IPS-15b (cell line): ENCODE measurements around the gene ASB8.

ENCODE experiments used
- H3K27me3 ChIP-seq: one replicate; pipeline ENCODE4 v1.6.1; 2013; ENCODE audit warnings: low read length; ENCODE audit not compliant: control insufficient read depth, insufficient read depth
- H3K36me3 ChIP-seq: one replicate; pipeline ENCODE4 v1.6.1; 2013; ENCODE audit warnings: low read length; ENCODE audit not compliant: control insufficient read depth, insufficient read depth
- H3K4me1 ChIP-seq: one replicate; pipeline ENCODE4 v1.6.1; 2013; ENCODE audit warnings: mild to moderate bottlenecking, low read length; ENCODE audit not compliant: control insufficient read depth, insufficient read depth
- H3K4me3 ChIP-seq: one replicate; pipeline ENCODE4 v1.5.1; 2013; ENCODE audit warnings: low read depth, low read length
- H3K9ac ChIP-seq: one replicate; pipeline ENCODE4 v1.6.1; 2013; ENCODE audit warnings: low read depth, mild to moderate bottlenecking, low read length
- H3K9me3 ChIP-seq: one replicate; pipeline ENCODE4 v1.6.1; 2013; ENCODE audit warnings: mild to moderate bottlenecking, low read length; ENCODE audit not compliant: control insufficient read depth, insufficient read depth

ASB8 gene, protein sequence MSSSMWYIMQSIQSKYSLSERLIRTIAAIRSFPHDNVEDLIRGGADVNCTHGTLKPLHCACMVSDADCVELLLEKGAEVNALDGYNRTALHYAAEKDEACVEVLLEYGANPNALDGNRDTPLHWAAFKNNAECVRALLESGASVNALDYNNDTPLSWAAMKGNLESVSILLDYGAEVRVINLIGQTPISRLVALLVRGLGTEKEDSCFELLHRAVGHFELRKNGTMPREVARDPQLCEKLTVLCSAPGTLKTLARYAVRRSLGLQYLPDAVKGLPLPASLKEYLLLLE

DNA sequence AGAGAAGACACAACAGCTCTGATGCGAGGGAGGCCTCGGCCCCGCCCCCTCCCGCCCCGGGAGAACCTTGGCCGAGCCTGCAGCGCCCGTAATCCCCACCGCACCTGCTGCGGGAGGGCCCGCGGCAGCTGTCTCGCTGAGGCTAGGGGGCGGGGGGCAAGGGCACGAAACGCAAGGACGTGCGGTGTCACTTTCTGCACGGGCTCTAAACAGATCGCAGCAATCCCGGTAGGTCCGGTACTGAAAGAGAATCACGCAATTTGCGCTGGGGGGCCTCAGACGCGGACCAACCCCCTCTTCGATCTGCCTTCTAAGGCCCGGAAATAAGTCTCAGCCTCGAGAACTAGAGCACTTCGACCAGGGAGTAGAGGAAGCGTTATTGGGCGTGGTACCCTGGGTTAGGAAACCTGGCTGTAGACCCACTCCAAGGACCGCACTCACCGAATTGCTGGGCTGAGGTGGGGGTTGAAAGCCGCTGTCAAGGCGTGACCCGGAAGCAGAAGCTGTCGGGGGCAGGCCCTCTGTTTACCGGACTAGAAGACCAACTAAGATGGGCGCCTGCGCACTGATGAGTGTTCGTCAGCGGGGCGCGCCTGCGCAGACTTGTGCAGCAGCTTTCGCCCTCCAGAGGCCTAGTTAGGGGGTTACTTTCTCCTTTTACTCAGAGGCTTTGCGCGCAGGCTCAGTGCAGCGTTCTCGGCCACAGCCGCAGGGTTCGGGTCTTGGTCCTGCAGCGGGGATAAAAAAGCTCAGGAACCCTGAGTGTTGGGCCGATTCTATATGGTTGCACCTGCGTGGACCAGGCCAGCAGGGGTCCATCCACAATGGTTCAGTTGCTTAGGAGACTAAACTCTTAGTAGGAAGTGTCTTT is at the start of gene ASB8:
TSS of gene ASB8 (minus strand) at position 498 of the 871 bp plus-strand sequence. CDS start 4,019 bp downstream, outside the sequence.
- H3K9ac ChIP-seq = peak within 1 kb of the TSS; percentile 51
- peak within 1 kb of the TSS; percentile 98 for H3K4me3 ChIP-seq
- H3K27me3 ChIP-seq = no peaks in the 10 kb centered on the region
- H3K9me3 ChIP-seq = no peaks in the 10 kb centered on the region
- no peaks in the 10 kb centered on the region for H3K36me3 ChIP-seq
- no peaks in the 10 kb centered on the region for H3K4me1 ChIP-seq

DNA sequence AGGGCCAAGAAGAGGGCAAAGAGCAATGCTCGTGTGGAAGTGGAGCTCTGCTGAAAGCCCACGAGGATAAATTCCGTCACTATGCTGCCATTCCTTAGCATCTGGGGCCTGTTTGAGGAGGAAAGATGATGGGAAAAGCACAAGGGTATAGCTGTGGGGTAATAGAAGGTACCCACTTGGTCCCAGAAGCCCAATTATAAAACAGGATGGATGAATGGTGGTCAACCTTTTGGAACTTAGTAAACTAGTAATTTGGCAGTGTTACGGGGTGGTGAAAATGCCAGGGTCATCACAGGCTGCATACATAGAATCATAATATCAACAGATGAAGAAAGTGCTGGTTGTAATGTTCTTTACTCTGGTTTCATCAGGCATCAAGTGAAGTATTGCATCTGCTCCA is 45.9 kb upstream of the ASB8 start, which contains the start of gene OR10AD1:
TSS of gene OR10AD1 (minus strand) at position 101 of the 400 bp plus-strand sequence. CDS start at position 101, 0 bp downstream.
- peaks cover 59% of the 10 kb centered on the region for H3K27me3 ChIP-seq
- no peaks in the 10 kb centered on the region for H3K36me3 ChIP-seq
- no peak within 1 kb of the TSS for H3K9ac ChIP-seq
- no peaks in the 10 kb centered on the region for H3K4me1 ChIP-seq
- no peaks in the 10 kb centered on the region for H3K9me3 ChIP-seq
- no peak within 1 kb of the TSS for H3K4me3 ChIP-seq

DNA sequence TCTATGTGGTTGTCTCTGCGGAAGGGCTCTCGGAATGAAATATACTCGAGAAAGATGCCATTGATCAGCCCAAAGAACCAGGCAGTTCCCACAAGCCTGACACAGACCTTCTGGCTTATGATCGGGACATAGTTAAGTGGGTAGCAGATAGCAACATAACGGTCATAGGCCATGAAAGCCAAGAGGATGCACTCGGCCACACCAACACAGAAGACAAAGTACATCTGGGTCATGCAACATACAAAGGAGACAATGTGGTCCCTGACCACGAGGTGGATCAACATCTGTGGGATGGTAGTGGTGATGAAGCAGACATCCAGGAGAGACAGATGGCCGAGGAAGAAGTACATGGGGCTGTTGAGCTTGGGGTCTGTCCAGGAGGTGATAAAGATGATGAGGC is 45.5 kb upstream of the ASB8 start:
- H3K4me1 ChIP-seq = no peaks in the 10 kb centered on the region
- peaks cover 59% of the 10 kb centered on the region for H3K27me3 ChIP-seq
- H3K9me3 ChIP-seq = no peaks in the 10 kb centered on the region

DNA sequence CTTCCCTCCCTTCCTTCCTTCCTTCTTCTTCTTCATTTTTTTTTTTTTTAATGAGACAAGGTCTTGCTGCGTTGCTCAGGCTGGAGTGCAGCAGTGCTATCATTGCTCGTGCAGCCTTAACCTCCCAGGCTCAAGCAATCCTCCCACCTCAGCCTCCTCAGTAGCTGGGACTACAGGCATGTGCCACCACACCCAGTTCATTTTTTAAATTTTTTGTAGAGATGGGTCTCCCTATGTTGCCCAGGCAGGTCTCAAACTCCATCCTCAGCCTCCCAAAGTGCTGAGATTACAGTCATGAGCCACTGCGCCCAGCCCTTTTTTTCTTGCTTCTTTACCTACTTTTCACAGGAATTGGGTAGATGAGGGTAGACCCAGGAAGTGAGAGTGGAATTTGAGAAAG is 44.2 kb upstream of the ASB8 start:
- Histone ChIP-seq H3K36me3 (no peaks in the 10 kb centered on the region), H3K4me1 (no peaks in the 10 kb centered on the region), H3K9me3 (no peaks in the 10 kb centered on the region), H3K27me3 (peaks cover 59% of the 10 kb centered on the region), H3K4me3 (no peak overlapping the region), H3K9ac (no peak overlapping the region)

More for the DNA sequence above, 45.5 kb upstream of the ASB8 start:
- no peaks in the 10 kb centered on the region for H3K36me3 ChIP-seq
- no peak overlapping the region for H3K9ac ChIP-seq
- no peak overlapping the region for H3K4me3 ChIP-seq

DNA sequence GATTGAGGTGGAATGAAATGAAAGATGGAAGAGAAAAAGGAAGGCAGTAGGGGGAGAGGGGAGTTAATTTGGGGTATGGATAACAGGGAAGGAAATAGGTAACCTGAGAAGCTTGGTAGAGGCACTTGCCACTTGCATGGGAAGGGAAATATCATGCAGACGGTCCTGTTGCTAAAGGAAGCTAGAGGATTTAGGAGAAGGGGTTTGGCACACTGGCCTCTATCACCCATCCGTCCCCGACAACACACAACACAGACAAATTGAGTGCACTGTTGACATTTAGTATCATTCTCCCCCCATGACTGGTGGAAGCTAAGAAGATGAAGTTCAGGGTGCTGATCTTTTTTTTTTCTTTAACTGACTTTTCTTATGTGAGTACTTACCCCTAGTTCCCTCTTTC is 43.8 kb upstream of the ASB8 start:
- Histone ChIP-seq H3K27me3 (peaks cover 60% of the 10 kb centered on the region), H3K9me3 (no peaks in the 10 kb centered on the region), H3K9ac (no peak overlapping the region), H3K4me1 (no peaks in the 10 kb centered on the region), H3K4me3 (no peak overlapping the region), H3K36me3 (no peaks in the 10 kb centered on the region)

DNA sequence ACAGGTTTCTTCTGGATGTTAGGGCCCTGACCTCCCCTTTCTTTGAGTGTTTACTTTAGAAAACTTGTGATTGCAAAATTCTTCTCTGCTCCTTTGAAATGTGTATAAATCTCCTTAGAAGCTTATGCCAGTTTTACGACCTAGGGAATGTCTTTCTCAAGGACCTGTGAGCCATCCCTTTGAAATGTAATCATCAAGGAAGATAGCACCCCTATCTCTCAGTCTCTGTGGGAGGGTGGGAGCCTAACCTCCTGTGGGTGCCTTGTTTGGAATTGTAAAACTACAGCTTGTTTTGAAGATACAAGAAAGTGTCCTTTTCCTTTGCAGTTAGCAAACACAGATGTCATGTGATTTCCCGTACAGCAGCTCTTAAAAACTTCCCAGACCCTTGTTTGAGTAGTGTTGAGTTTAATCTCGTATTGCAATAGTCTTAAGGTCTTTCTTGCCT is 42.5 kb upstream of the ASB8 start:
- H3K27me3 ChIP-seq = peaks cover 71% of the 10 kb centered on the region
- H3K4me1 ChIP-seq = no peaks in the 10 kb centered on the region
- no peak overlapping the region for H3K9ac ChIP-seq
- no peaks in the 10 kb centered on the region for H3K36me3 ChIP-seq
- no peaks in the 10 kb centered on the region for H3K9me3 ChIP-seq
- H3K4me3 ChIP-seq = no peak overlapping the region

DNA sequence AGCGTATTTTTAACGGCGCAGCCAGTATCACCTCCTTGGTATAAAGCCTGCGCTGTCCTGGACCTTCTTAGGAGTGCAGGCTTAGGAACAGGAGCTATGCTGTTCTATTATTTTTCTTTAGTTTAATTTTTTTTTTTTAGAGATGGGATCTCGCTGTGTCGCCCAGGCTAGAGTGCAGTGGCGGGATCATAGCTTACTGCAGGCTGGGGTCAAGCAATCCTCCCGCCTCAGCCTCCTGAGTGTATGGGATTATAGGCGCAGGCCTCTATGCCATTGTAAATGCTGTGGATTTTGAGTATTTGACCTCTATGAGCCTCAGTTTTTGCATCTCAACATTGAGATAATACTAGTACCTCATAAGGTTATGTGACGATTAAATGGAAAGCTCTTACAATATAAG is 41.7 kb upstream of the ASB8 start:
- Histone ChIP-seq H3K4me1 (no peaks in the 10 kb centered on the region), H3K36me3 (no peaks in the 10 kb centered on the region), H3K9ac (no peak overlapping the region), H3K4me3 (peak overlapping the region; percentile 95), H3K27me3 (peaks cover 72% of the 10 kb centered on the region), H3K9me3 (no peaks in the 10 kb centered on the region)

DNA sequence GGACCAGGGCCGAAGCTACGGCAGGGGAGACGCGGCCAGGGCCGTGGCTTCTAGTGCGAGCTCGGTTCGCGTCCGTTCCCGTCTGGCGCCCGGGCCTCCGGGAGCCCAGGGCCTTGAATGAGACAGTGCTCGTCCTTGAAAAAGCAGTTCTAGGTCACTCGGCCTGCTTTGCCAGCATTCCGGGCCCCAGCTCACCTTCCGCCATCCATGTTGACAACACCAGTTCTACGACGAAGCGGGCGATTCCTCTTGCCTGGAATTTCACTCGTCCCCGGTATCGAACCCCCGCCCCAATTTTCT is 41.3 kb upstream of the ASB8 start:
- no peaks in the 10 kb centered on the region for H3K9me3 ChIP-seq
- H3K9ac ChIP-seq = peak overlapping the region; percentile 82

DNA sequence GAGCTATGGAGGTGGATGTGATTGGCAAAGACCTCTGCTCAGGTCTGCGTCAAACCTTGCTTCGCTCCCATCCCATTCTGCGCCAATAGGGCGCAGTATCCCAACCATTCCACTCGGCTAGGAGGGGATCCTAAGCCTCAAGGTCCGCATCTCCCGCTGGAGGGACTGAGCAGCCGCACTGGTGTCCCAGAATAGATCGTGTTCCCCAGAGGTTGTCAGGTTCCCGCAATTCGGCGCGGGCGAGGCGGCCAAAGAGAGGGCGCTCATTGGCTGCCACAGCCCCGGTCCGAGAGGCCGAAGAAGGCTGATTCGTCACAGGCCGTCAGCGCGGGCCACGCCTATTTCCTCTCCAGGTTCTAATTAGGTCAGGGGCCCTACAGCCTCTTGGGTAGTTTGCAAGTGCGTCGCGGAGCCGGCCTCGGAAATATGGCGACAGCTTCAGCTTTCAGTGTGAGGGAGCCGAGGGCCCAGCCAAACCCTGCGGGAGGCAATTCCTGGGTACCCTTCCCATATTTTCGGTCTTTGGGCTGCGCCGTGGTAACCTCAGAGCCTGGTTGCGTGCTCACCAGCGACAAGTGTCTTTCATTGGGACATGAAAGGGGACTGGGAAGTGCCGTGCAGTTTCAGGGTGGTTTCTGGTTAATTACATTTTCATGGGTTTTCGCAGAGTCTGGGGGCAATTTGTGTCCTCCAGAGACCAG is 40.8 kb upstream of the ASB8 start:
- Histone ChIP-seq H3K27me3 (peaks cover 71% of the 10 kb centered on the region), H3K4me3 (peak overlapping the region; percentile 95), H3K36me3 (no peaks in the 10 kb centered on the region), H3K9me3 (no peaks in the 10 kb centered on the region), H3K4me1 (no peaks in the 10 kb centered on the region), H3K9ac (peak overlapping the region; percentile 82)

More for the DNA sequence above, 41.3 kb upstream of the ASB8 start:
- Histone ChIP-seq H3K4me3 (peak overlapping the region; percentile 95), H3K36me3 (no peaks in the 10 kb centered on the region), H3K27me3 (peaks cover 72% of the 10 kb centered on the region), H3K4me1 (no peaks in the 10 kb centered on the region)

DNA sequence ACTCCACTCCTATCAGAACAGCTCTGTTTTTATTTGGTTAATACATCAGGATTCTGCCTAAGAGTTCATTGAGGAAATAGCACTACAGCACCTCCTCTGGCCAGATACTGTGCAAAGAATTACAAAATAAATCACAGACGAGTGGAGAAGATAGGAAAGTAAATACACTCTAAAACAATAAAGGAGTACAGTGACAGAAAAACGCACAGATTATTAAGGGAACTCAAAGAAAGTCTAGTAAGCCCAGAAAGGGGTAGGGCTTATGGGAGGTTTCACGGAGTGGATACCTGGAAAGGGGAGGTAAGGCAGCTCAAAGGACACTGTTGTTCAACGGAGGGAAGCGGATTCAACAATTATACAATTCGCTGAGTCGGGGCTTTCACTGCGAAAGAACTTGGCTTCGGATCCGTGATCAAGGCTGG is 40.2 kb upstream of the ASB8 start:
- no peaks in the 10 kb centered on the region for H3K4me1 ChIP-seq
- peaks cover 66% of the 10 kb centered on the region for H3K27me3 ChIP-seq
- peak overlapping the region; percentile 95 for H3K4me3 ChIP-seq
- no peaks in the 10 kb centered on the region for H3K9me3 ChIP-seq
- H3K9ac ChIP-seq = peak overlapping the region; percentile 48
- H3K36me3 ChIP-seq = no peaks in the 10 kb centered on the region

DNA sequence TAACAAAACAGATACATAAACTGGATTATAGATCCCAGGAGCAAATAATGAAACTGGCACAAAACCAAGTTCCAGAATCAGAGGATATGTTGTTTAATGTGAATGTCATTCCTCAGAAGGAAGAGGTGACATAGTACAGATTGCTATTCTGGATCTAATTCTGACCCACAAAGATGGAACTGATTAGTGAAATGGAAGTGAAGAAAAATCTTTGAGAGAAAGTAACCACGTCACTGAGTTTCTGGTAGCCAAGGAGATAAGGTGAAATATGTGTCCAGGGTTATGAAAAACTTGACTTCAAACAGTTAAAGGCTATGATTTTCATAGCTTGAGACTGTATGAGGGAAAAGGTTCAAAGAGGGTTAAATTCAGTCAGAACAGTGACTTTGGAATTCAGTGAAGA is 37.5 kb upstream of the ASB8 start:
- Histone ChIP-seq H3K36me3 (no peaks in the 10 kb centered on the region), H3K4me3 (no peak overlapping the region), H3K9ac (no peak overlapping the region), H3K4me1 (no peaks in the 10 kb centered on the region), H3K27me3 (peaks cover 49% of the 10 kb centered on the region), H3K9me3 (no peaks in the 10 kb centered on the region)
